ENCODE measurements around the gene KRTAP20-3.

Gene KRTAP20-3

DNA sequence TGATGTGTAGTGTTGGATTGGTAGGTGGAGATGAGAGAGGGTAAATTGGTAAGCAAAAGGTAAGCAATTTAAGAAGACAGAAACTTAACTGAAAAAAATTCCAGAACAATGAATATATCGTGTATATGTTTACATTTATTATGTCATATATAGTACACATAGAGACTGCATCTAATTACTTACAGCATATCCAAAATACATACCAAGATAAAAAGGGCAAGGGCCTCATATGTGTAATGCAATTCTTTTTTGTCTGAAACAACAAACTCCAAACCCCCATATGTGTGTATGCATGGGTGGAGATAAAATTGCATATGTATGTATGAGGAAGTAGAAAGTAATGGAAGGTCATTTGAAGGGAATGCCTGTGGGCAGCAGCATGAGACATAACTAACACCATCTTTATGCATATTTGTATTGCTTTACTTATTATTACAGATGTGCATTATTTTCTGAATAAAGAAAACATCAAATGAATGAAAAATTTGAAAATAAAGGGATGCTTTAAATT lies 4.3 kb downstream of the KRTAP20-3 start:
- no peak overlapping the region for H3K4me3 Mint-ChIP-seq
- ATAC-seq: no peak
- no peak for DNase-seq (ENCODE audit: low spot score in 2 of 2)
- H3K36me3 Mint-ChIP-seq: no peaks in the 10 kb centered on the region
- no peaks in the 10 kb centered on the region for H3K4me1 Mint-ChIP-seq
- H3K27ac Mint-ChIP-seq: no peak overlapping the region
- peaks cover 14% of the 10 kb centered on the region for H3K9me3 Mint-ChIP-seq

- H3K36me3 Mint-ChIP-seq: no peaks in the 10 kb centered on the region
- H3K4me1 Mint-ChIP-seq: no peaks in the 10 kb centered on the region
- H3K9me3 Mint-ChIP-seq: no peaks in the 10 kb centered on the region
- DNase-seq (ENCODE audit: low spot score in 2 of 2) (no peak), ATAC-seq (no peak)
- H3K27ac Mint-ChIP-seq: no peak overlapping the region
- H3K4me3 Mint-ChIP-seq: no peak overlapping the region
Observed at GRCh38 chr21:30652891-30653290, 10.2 kb downstream of the KRTAP20-3 start.

DNA sequence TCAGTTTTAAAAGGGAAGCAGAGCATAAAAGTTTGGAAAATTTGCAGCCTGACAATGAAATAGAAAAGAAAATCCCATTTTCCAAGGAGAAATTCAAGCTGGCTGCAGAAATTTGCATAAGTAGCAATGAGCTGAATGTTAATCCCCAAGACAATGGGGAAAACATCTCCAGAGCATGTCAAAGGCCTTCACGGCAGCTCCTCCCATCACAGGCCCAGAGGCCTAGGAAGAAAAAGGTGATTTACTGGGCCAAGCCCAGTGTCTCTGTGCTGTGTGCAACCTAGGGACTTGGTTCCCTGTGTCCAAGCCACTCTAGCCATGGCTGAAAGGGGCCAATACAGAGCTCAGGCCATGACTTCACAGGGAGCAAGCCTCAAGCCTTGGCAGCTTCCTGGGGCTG lies 26.1 kb downstream of the KRTAP20-3 start:
- Mint-ChIP-seq H3K4me1 (no peaks in the 10 kb centered on the region), H3K4me3 (no peak overlapping the region), H3K9me3 (no peaks in the 10 kb centered on the region), H3K36me3 (no peaks in the 10 kb centered on the region), H3K27ac (no peak overlapping the region)
- DNase-seq (ENCODE audit: low spot score in 2 of 2) (no peak), ATAC-seq (no peak)

GRCh38 chr21:30672985-30673650 lies 30.5 kb downstream of the KRTAP20-3 start:
- DNase-seq (ENCODE audit: low spot score in 2 of 2) (no peak), ATAC-seq (no peak)
- Mint-ChIP-seq H3K36me3 (no peaks in the 10 kb centered on the region), H3K27ac (no peak overlapping the region), H3K4me3 (no peak overlapping the region), H3K4me1 (no peaks in the 10 kb centered on the region), H3K9me3 (peaks cover 3% of the 10 kb centered on the region)

GRCh38 chr21:30674312-30674711 lies 31.6 kb downstream of the KRTAP20-3 start:
- H3K4me1 Mint-ChIP-seq: no peaks in the 10 kb centered on the region

DNA sequence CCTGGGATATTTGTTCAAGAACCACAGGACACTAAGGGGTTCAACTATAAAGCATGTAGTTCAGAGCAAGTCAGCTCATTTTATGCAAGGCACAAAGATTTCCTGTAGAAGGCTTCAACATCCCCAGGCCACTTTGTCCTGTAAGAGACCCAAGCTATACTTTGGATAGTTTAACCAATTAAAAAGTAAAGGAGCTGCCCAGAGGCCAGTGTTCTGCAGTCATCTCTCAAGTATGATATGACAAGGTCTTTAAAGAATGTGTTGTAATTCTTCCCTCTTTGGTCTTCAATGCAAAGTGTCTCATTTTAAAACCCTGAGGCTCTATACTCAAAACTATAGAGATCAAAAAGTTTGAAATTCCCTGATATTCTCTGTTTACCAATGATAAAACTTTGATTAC lies 34.1 kb downstream of the KRTAP20-3 start:
- ATAC-seq: no peak
- Mint-ChIP-seq H3K4me3 (no peak overlapping the region), H3K27ac (no peak overlapping the region), H3K36me3 (no peaks in the 10 kb centered on the region), H3K4me1 (no peaks in the 10 kb centered on the region), H3K9me3 (peaks cover 3% of the 10 kb centered on the region)
- no peak for DNase-seq (ENCODE audit: low spot score in 2 of 2)

More at GRCh38 chr21:30674312-30674711, 31.6 kb downstream of the KRTAP20-3 start:
- Mint-ChIP-seq H3K4me3 (no peak overlapping the region), H3K27ac (no peak overlapping the region), H3K36me3 (no peaks in the 10 kb centered on the region), H3K9me3 (peaks cover 3% of the 10 kb centered on the region)
- DNase-seq (ENCODE audit: low spot score in 2 of 2) (no peak), ATAC-seq (no peak)

DNA sequence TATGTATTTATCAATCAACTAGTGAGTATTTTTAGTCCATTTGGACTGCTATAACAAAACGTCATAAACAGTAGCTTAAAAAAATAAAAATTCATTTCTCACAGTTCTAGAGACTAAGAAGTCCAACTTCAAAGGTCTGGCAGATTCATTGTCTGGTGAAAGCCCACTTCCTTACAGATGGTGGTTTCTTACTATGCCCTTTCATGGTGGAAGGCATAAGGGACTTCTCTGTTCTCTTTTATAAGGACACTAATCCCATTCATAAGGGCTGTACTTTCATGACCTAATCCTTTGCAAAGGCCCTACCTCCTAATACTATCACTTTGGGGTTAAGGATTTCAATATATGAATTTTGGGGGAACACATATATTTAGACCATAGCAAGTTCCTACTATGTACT lies 37.9 kb downstream of the KRTAP20-3 start:
- DNase-seq (ENCODE audit: low spot score in 2 of 2): no peak
- Mint-ChIP-seq H3K27ac (no peak overlapping the region), H3K4me3 (no peak overlapping the region), H3K36me3 (no peaks in the 10 kb centered on the region), H3K9me3 (peaks cover 5% of the 10 kb centered on the region), H3K4me1 (no peaks in the 10 kb centered on the region)
- ATAC-seq: no peak

DNA sequence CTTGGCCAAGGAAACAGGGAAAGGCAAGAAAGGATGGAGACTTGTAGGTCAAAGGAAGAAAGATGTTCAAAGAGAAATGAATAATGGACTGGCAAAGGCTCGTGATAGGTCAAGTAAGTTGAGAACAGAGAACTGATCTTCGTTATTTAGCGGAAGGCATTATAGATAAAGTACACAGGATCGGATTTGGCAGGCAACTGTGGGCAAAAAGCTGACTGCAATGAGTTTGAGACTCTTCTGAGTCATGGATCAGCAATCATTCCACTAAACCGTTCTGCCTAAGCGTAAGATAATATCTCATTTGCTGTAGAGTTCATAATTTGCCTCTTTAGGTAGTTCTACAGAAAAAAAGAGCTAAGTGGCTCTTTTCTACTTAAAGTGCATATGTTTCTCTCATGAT lies 41.8 kb downstream of the KRTAP20-3 start:
- H3K4me1 Mint-ChIP-seq: no peaks in the 10 kb centered on the region
- H3K4me3 Mint-ChIP-seq: no peak overlapping the region
- peaks cover 2% of the 10 kb centered on the region for H3K9me3 Mint-ChIP-seq
- DNase-seq (ENCODE audit: low spot score in 2 of 2): no peak
- no peak overlapping the region for H3K27ac Mint-ChIP-seq
- ATAC-seq: no peak
- no peaks in the 10 kb centered on the region for H3K36me3 Mint-ChIP-seq

GRCh38 chr21:30689822-30690221 lies 47.2 kb downstream of the KRTAP20-3 start:
- no peaks in the 10 kb centered on the region for H3K9me3 Mint-ChIP-seq
- no peak for ATAC-seq
- no peaks in the 10 kb centered on the region for H3K4me1 Mint-ChIP-seq
- H3K36me3 Mint-ChIP-seq: no peaks in the 10 kb centered on the region
- H3K4me3 Mint-ChIP-seq: no peak overlapping the region
- H3K27ac Mint-ChIP-seq: no peak overlapping the region
- no peak for DNase-seq (ENCODE audit: low spot score in 2 of 2)

All from stimulated activated effector memory CD8-positive, alpha-beta T cell treated with anti-CD3 and anti-CD28 coated beads, Interleukin-12 subunit alpha, Interleukin-12 subunit beta, amount 100 ng/mL, for 72 hours (primary cell).